HEK293 (cell line): ENCODE measurements around the gene NIF3L1.

Source experiments
- ATF2 ChIP-seq: fragments of 450-650 bp; formaldehyde crosslinking; IDR thresholded peaks from 2 replicates; pipeline ENCODE4 v1.5.1; 2016; ENCODE audit warnings: missing biosample characterization, missing genetic modification characterization, low read depth
- ELK4 ChIP-seq: IDR thresholded peaks from 2 replicates; pipeline ENCODE4 v1.6.1; 2011; ENCODE audit warnings: mild to moderate bottlenecking, low read depth, low read length, borderline replicate concordance
- IKZF3 ChIP-seq: fragments of 450-650 bp; IDR thresholded peaks from 2 replicates; pipeline ENCODE4 v1.5.0; 2018; ENCODE audit warnings: missing biosample characterization, mild to moderate bottlenecking, missing genetic modification characterization, moderate library complexity
- KLF16 ChIP-seq: fragments of 450-650 bp; formaldehyde crosslinking; IDR thresholded peaks from 2 replicates; pipeline ENCODE4 v1.5.1; 2017; ENCODE audit warnings: missing biosample characterization, missing genetic modification characterization
- REST ChIP-seq: fragments of 450-650 bp; formaldehyde crosslinking; IDR thresholded peaks from 2 replicates; pipeline ENCODE4 v1.5.1; 2016; ENCODE audit warnings: missing biosample characterization, missing genetic modification characterization
- SALL2 ChIP-seq: fragments of 450-650 bp; formaldehyde crosslinking; IDR thresholded peaks from 2 replicates; pipeline ENCODE4 v1.5.0; 2017; ENCODE audit warnings: missing biosample characterization, mild to moderate bottlenecking, missing genetic modification characterization, borderline replicate concordance
- WT1 ChIP-seq: fragments of 450-650 bp; formaldehyde crosslinking; IDR thresholded peaks from 2 replicates; pipeline ENCODE4 v1.5.1; 2016; ENCODE audit warnings: missing biosample characterization, missing genetic modification characterization
- ZBTB44 ChIP-seq: fragments of 450-650 bp; IDR thresholded peaks from 2 replicates; pipeline ENCODE4 v1.5.1; 2018; ENCODE audit warnings: missing biosample characterization, mild to moderate bottlenecking, missing genetic modification characterization
- ZBTB6 ChIP-seq: fragments of 450-650 bp; formaldehyde crosslinking; IDR thresholded peaks from 2 replicates; pipeline ENCODE4 v1.5.1; 2017; ENCODE audit warnings: missing biosample characterization, missing genetic modification characterization
- ZBTB8A ChIP-seq: fragments of 450-650 bp; formaldehyde crosslinking; IDR thresholded peaks from 2 replicates; pipeline ENCODE4 v1.5.1; 2016; ENCODE audit warnings: missing biosample characterization, missing genetic modification characterization
- ZNF18 ChIP-seq: fragments of 450-650 bp; formaldehyde crosslinking; IDR thresholded peaks from 2 replicates; pipeline ENCODE4 v1.5.1; 2016; ENCODE audit warnings: missing biosample characterization, missing genetic modification characterization
- ZNF19 ChIP-seq: fragments of 450-650 bp; formaldehyde crosslinking; IDR thresholded peaks from 2 replicates; pipeline ENCODE4; 2016; ENCODE audit warnings: missing biosample characterization, missing genetic modification characterization, low read depth
- ZNF23 ChIP-seq: fragments of 450-650 bp; formaldehyde crosslinking; IDR thresholded peaks from 2 replicates; pipeline ENCODE4 v1.5.1; 2016; ENCODE audit warnings: missing biosample characterization, missing genetic modification characterization, borderline replicate concordance
- ZNF239 ChIP-seq: fragments of 450-650 bp; formaldehyde crosslinking; IDR thresholded peaks from 2 replicates; pipeline ENCODE4 v1.5.1; 2016; ENCODE audit warnings: missing biosample characterization, missing genetic modification characterization
- ZNF248 ChIP-seq: fragments of 450-650 bp; formaldehyde crosslinking; IDR thresholded peaks from 2 replicates; pipeline ENCODE4 v1.5.1; 2017; ENCODE audit warnings: missing biosample characterization, missing genetic modification characterization
- ZNF280C ChIP-seq: fragments of 450-650 bp; formaldehyde crosslinking; IDR thresholded peaks from 2 replicates; pipeline ENCODE4 v1.5.1; 2016; ENCODE audit warnings: missing biosample characterization, missing genetic modification characterization
- ZNF501 ChIP-seq: fragments of 450-650 bp; formaldehyde crosslinking; IDR thresholded peaks from 2 replicates; pipeline ENCODE4 v1.5.1; 2016; ENCODE audit warnings: missing biosample characterization, missing genetic modification characterization
- ZNF513 ChIP-seq: fragments of 450-650 bp; IDR thresholded peaks from 2 replicates; pipeline ENCODE4 v1.5.1; 2018; ENCODE audit warnings: missing biosample characterization, missing genetic modification characterization
- ZNF561 ChIP-seq: fragments of 450-650 bp; IDR thresholded peaks from 2 replicates; pipeline ENCODE4 v1.5.1; 2018; ENCODE audit warnings: missing biosample characterization, missing genetic modification characterization, borderline replicate concordance
- ZNF600 ChIP-seq: fragments of 450-650 bp; formaldehyde crosslinking; IDR thresholded peaks from 2 replicates; pipeline ENCODE4 v1.5.1; 2016; ENCODE audit warnings: missing biosample characterization, missing genetic modification characterization
- ZNF654 ChIP-seq: fragments of 450-650 bp; formaldehyde crosslinking; IDR thresholded peaks from 2 replicates; pipeline ENCODE4 v1.5.1; 2016; ENCODE audit warnings: low read depth, missing biosample characterization, missing genetic modification characterization
- ZNF658 ChIP-seq: fragments of 450-650 bp; formaldehyde crosslinking; IDR thresholded peaks from 2 replicates; pipeline ENCODE4; 2016; ENCODE audit warnings: missing biosample characterization, missing genetic modification characterization

NIF3L1 gene

GRCh38 chr2:200888704-200889625 is at the start of gene NIF3L1, which contains the start of gene PPIL3 (continued):
- TF ChIP-seq REST (peak; percentile 84), IKZF3 (tag by site-specific recombination) (0 out of 2 replicates have a peak, but pooled peaks have one; percentile 11), ZNF239 (no peak), WT1 (tag by site-specific recombination) (no peak; the same call in 1 of the 2 replicates), ZNF280C (tag by site-specific recombination) (no peak), ZNF248 (tag by site-specific recombination) (no peak), ZNF600 (tag by site-specific recombination) (peak; percentile 40), ZNF23 (tag by site-specific recombination) (no peak), ZNF19 (tag by site-specific recombination) (no peak), ZNF561 (peak; percentile 62), ELK4 (peak; percentile 77), KLF16 (tag by site-specific recombination) (0 out of 2 replicates have a peak, but pooled peaks have one; percentile 14), ZNF658 (no peak), ZBTB44 (tag by site-specific recombination) (peak; percentile 75), ZNF654 (no peak), ZBTB6 (tag by site-specific recombination) (peak; percentile 40; the same call in 1 of the 2 replicates), ZNF18 (tag by site-specific recombination) (no peak), ZNF513 (tag by site-specific recombination) (peak; percentile 51), ZNF501 (peak; percentile 73; the same call in 1 of the 2 replicates), SALL2 (tag by site-specific recombination) (no peak), ATF2 (tag by site-specific recombination) (0 out of 2 replicates have a peak, but pooled peaks have one; percentile 23), ZBTB8A (peak; percentile 75; the same call in 1 of the 2 replicates)
